ENCODE data around the gene GRIK4. TPM values are rescaled to one million over a fixed set of nuclear protein-coding genes. Genes with fewer than 3 reads are reported as not detected.

Gene GRIK4
- total and polyA plus RNA-seq, 2 donors (not counting 1 experiment from before 2014, with no cell fraction given) = 0.12 to 0.27 TPM

DNA sequence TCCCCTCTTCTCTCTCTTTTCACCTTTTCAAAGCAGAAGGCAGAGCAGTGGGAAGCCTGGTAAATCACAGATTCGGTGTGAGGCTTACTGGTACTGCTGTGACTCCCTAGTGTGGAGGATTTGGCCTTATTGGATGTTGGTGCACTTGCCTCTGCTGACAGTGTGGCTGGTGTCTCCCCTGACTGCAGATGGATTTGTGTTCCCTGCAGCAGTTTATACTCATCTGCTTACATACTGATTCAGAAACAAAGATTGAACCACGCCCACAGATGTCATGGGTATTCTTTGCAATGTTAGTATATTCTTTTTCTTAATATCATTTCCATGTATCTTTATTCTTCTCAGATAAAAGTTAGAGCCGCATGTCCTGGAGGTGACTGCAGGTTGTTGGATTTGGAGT lies 26.8 kb upstream of the GRIK4 start:
- no peak for ATAC-seq (ENCODE audit: low read depth)
- H3K27ac ChIP-seq (ENCODE audit: low read length in 2 of 2) = no peak overlapping the region
- Mint-ChIP-seq H3K27me3 (no peaks in the 10 kb centered on the region), H3K4me1 (no peaks in the 10 kb centered on the region), H3K9me3 (ENCODE audit: insufficient read depth) (no peaks in the 10 kb centered on the region), H3K27ac (no peak overlapping the region), H3K4me3 (no peak overlapping the region)
- no peaks in the 10 kb centered on the region for H3K4me1 ChIP-seq (ENCODE audit: control insufficient read depth in 2 of 2, insufficient read depth in 2 of 2, low read length in 2 of 2)
- no peaks in the 10 kb centered on the region for H3K9me3 ChIP-seq (ENCODE audit: control extremely low read depth in 1 of 3, control insufficient read depth in 2 of 3, insufficient read depth in 1 of 3, low read length in 2 of 3)
- ChIA-PET POLR2A (no interaction called here), CTCF (no interaction called here)
- no peak for DNase-seq
- peaks cover 0 to 11% of the 10 kb centered on the region in 2 experiments for H3K36me3 ChIP-seq (replicated peaks in 1 of 2; ENCODE audit: control extremely low read depth in 1 of 2, control insufficient read depth in 1 of 2, extremely low read depth in 1 of 2, insufficient read depth in 2 of 2, low read length in 1 of 2)
- no peak overlapping the region for H2AFZ ChIP-seq (ENCODE audit: insufficient read depth, low read depth, low read length, poor library complexity, severe bottlenecking)
- WGBS (ENCODE audit: insufficient coverage) = 100% methylated on average over 1 of the region's 3 CpGs
- no peaks in the 10 kb centered on the region for H3K79me2 ChIP-seq (ENCODE audit: control insufficient read depth, insufficient read depth, low read length)
- no peaks in the 10 kb centered on the region for H3K27me3 ChIP-seq (replicated peaks in 1 of 4; ENCODE audit: control extremely low read depth in 1 of 4, control insufficient read depth in 3 of 4, insufficient read depth in 4 of 4, low read length in 3 of 4)
- H3K4me2 ChIP-seq (replicated peaks; ENCODE audit: low read depth, low read length, poor library complexity, severe bottlenecking) = no peak overlapping the region
- TF ChIP-seq, protein P1, sequence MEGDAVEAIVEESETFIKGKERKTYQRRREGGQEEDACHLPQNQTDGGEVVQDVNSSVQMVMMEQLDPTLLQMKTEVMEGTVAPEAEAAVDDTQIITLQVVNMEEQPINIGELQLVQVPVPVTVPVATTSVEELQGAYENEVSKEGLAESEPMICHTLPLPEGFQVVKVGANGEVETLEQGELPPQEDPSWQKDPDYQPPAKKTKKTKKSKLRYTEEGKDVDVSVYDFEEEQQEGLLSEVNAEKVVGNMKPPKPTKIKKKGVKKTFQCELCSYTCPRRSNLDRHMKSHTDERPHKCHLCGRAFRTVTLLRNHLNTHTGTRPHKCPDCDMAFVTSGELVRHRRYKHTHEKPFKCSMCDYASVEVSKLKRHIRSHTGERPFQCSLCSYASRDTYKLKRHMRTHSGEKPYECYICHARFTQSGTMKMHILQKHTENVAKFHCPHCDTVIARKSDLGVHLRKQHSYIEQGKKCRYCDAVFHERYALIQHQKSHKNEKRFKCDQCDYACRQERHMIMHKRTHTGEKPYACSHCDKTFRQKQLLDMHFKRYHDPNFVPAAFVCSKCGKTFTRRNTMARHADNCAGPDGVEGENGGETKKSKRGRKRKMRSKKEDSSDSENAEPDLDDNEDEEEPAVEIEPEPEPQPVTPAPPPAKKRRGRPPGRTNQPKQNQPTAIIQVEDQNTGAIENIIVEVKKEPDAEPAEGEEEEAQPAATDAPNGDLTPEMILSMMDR (IDR thresholded peaks at IDR 0.05) = no peak
- no peak for TF ChIP-seq EZH2 (IDR thresholded peaks at IDR 0.05; ENCODE audit: borderline replicate concordance, insufficient read depth, low read depth, low read length, poor library complexity, severe bottlenecking)
- no peaks in the 10 kb centered on the region for H4K20me1 ChIP-seq (ENCODE audit: control insufficient read depth, insufficient read depth, low read length, poor library complexity, severe bottlenecking)
- H3K9ac ChIP-seq (ENCODE audit: low read length) = no peak overlapping the region
- H3K4me3 ChIP-seq (ENCODE audit: control extremely low read depth in 1 of 5, extremely low read depth in 1 of 5, insufficient read depth in 1 of 5, low read depth in 2 of 5, low read length in 4 of 5) = no peak overlapping the region
- intact Hi-C loops (cut with micrococcal nuclease) = no loop called here

DNA sequence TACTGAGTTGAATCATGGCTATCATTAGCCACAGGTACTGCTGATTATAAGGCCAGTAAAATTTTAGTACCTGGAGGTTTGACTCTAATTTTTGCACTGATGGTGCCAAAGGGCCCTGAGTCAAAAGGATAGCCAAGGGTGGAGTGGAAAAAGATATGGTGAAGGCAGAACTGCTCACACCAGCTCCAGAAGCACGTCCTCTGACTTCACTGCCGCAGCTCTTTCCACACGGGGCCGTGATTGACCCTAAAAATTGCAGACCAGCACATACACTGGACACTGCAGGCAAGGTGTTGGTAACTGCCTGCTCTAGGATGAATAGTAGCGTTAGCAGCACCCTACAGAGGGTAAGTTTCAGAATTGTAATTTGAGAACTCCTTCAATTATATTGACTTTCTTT lies 25.4 kb upstream of the GRIK4 start:
- Histone ChIP-seq H3K4me2 (replicated peaks; ENCODE audit: low read depth, low read length, poor library complexity, severe bottlenecking) (no peak overlapping the region), H2AFZ (ENCODE audit: insufficient read depth, low read depth, low read length, poor library complexity, severe bottlenecking) (no peak overlapping the region), H3K36me3 (replicated peaks in 1 of 2; ENCODE audit: control extremely low read depth in 1 of 2, control insufficient read depth in 1 of 2, extremely low read depth in 1 of 2, insufficient read depth in 2 of 2, low read length in 1 of 2) (peaks cover 0 to 5% of the 10 kb centered on the region in 2 experiments), H3K27me3 (replicated peaks in 1 of 4; ENCODE audit: control extremely low read depth in 1 of 4, control insufficient read depth in 3 of 4, insufficient read depth in 4 of 4, low read length in 3 of 4) (no peaks in the 10 kb centered on the region), H3K9ac (ENCODE audit: low read length) (no peak overlapping the region), H4K20me1 (ENCODE audit: control insufficient read depth, insufficient read depth, low read length, poor library complexity, severe bottlenecking) (no peaks in the 10 kb centered on the region), H3K9me3 (ENCODE audit: control extremely low read depth in 1 of 3, control insufficient read depth in 2 of 3, insufficient read depth in 1 of 3, low read length in 2 of 3) (no peaks in the 10 kb centered on the region), H3K79me2 (ENCODE audit: control insufficient read depth, insufficient read depth, low read length) (no peaks in the 10 kb centered on the region), H3K4me1 (ENCODE audit: control insufficient read depth in 2 of 2, insufficient read depth in 2 of 2, low read length in 2 of 2) (no peaks in the 10 kb centered on the region), H3K27ac (ENCODE audit: low read length in 2 of 2) (no peak overlapping the region), H3K4me3 (ENCODE audit: control extremely low read depth in 1 of 5, extremely low read depth in 1 of 5, insufficient read depth in 1 of 5, low read depth in 2 of 5, low read length in 4 of 5) (no peak overlapping the region)
- 100% methylated on average over 1 of the region's 5 CpGs for WGBS (ENCODE audit: insufficient coverage)
- no peaks in the 10 kb centered on the region for H3K27me3 Mint-ChIP-seq
- CTCF ChIA-PET = no interaction called here
- no peaks in the 10 kb centered on the region for H3K9me3 Mint-ChIP-seq (ENCODE audit: insufficient read depth)
- TF ChIP-seq, protein P1 (IDR thresholded peaks at IDR 0.05) = no peak
- TF ChIP-seq EZH2 (IDR thresholded peaks at IDR 0.05; ENCODE audit: borderline replicate concordance, insufficient read depth, low read depth, low read length, poor library complexity, severe bottlenecking) = no peak
- POLR2A ChIA-PET = no interaction called here
- no peaks in the 10 kb centered on the region for H3K4me1 Mint-ChIP-seq
- no peak overlapping the region for H3K27ac Mint-ChIP-seq
- ATAC-seq (ENCODE audit: low read depth) (no peak), DNase-seq (no peak)
- no peak overlapping the region for H3K4me3 Mint-ChIP-seq
- intact Hi-C loops (cut with micrococcal nuclease) = no loop called here
